ENCODE data around the gene INIP.

The INIP gene

GRCh38 chr9:112669326-112669725 is 48.6 kb downstream of the INIP start:
- DNase-seq = no peak

- no peak for DNase-seq
These were observed 52.6 kb downstream of the INIP start for GRCh38 chr9:112665347-112665746.

GRCh38 chr9:112664531-112664930 is 53.4 kb downstream of the INIP start:
- DNase-seq = no peak

GRCh38 chr9:112663681-112664080 is 54.2 kb downstream of the INIP start:
- no peak for DNase-seq

- DNase-seq = no peak
These were observed 58.0 kb downstream of the INIP start for GRCh38 chr9:112659906-112660305.

- DNase-seq = no peak
These were observed 62.2 kb downstream of the INIP start for GRCh38 chr9:112655668-112656067.

- no peak for DNase-seq
These were observed 63.6 kb downstream of the INIP start for GRCh38 chr9:112654282-112654681.

GRCh38 chr9:112648624-112649023 is 69.3 kb downstream of the INIP start:
- DNase-seq = no peak

GRCh38 chr9:112647596-112647995 is 70.3 kb downstream of the INIP start:
- DNase-seq = no peak

- DNase-seq = no peak
These were observed 75.8 kb downstream of the INIP start for GRCh38 chr9:112642126-112642525.

- DNase-seq = no peak
These were observed 77.6 kb downstream of the INIP start for GRCh38 chr9:112640311-112640710.
